GM12878 (cell line): ENCODE results near the gene DAB2. TPM values are rescaled to one million over a fixed set of nuclear protein-coding genes. Genes with fewer than 3 reads are reported as not detected.

Experiments used
- ATAC-seq: fragments of 200-7000 bp; cut with Tn5 transposase; 3 replicates; pipeline ENCODE4 v1.9.1; 2020; ENCODE audit warnings: mild to moderate bottlenecking, moderate library complexity
- BruUV-seq: library from RNA; stranded (reverse); fragments of 400-500 nt; replicated peaks from 2 replicates; lab custom pipeline; 2021; lab: Mats Ljungman, UMichigan
- CTCF ChIA-PET: fragments of 300-600 bp; sonication (Branson Sonifier 250); formaldehyde crosslinking; extraction: SDS; loops from one replicate; lab custom pipeline; 2021; ENCODE audit warnings: inconsistent platforms; lab: Yijun Ruan, JAX
- POLR2A ChIA-PET: fragments of 350-600 bp; formaldehyde crosslinking; extraction: SDS; loops from one replicate; lab custom pipeline; 2021; ENCODE audit warnings: inconsistent platforms; lab: Charles Lee
- RAD21 ChIA-PET: fragments of 300-600 bp; sonication (Branson Sonifier 250); formaldehyde crosslinking; loops from one replicate; lab custom pipeline; 2023; ENCODE audit warnings: antibody characterized with exemption; ENCODE audit not compliant: unreplicated experiment; lab: Charles Lee
- SMC1A ChIA-PET: fragments of 300-600 bp; sonication (Branson Sonifier 250); formaldehyde crosslinking; loops from one replicate; lab custom pipeline; 2023; ENCODE audit not compliant: unreplicated experiment, uncharacterized antibody; lab: Charles Lee
- DNase-seq: peaks from one replicate; pipeline ENCODE4 v3.0.0-alpha.2; 2011; ENCODE audit warnings: low read depth, low spot score
- FAIRE-seq: peaks from 3 replicates; lab custom pipeline; 2011; peaks lifted over from hg19 to GRCh38; lab: Jason Lieb, UNC
- H2AFZ ChIP-seq: 2 replicates; pipeline ENCODE4 v1.6.0; 2011; ENCODE audit warnings: low read depth, low read length, control low read depth; ENCODE audit not compliant: control insufficient read depth
- H3K27ac ChIP-seq: 2 replicates; pipeline ENCODE4 v1.5.1; 2011; ENCODE audit warnings: control low read depth; ENCODE audit not compliant: control insufficient read depth, insufficient read depth
- H3K27me3 ChIP-seq, 2 experiments: replicated peaks in 1 of 2; 2 replicates each; pipeline versions ENCODE4 v1.6.0 to v1.6.1; 2011; ENCODE audit warnings: low read length in 1 of 2; ENCODE audit not compliant: control insufficient read depth in 2 of 2, insufficient read depth in 2 of 2
- H3K36me3 ChIP-seq, 2 experiments: 2 replicates each; pipeline ENCODE4 v1.5.1; 2011; ENCODE audit warnings: low read length in 1 of 2; ENCODE audit not compliant: control insufficient read depth in 2 of 2, insufficient read depth in 2 of 2
- H3K4me1 ChIP-seq: 2 replicates; pipeline ENCODE4 v1.6.1; 2011; ENCODE audit warnings: mild to moderate bottlenecking, low read length, moderate library complexity, mixed read lengths; ENCODE audit not compliant: control insufficient read depth, insufficient read depth
- H3K4me2 ChIP-seq: 2 replicates; pipeline ENCODE4 v1.6.0; 2011; ENCODE audit warnings: control low read depth; ENCODE audit not compliant: control insufficient read depth, insufficient read depth
- H3K4me3 ChIP-seq: fragments of 200-600 bp; sonication (generic); 2 replicates; pipeline ENCODE4 v1.5.1; 2016
- H3K79me2 ChIP-seq: 2 replicates; pipeline ENCODE4 v1.6.0; 2011; ENCODE audit warnings: low read length; ENCODE audit not compliant: control insufficient read depth, insufficient read depth
- H3K9ac ChIP-seq: 2 replicates; pipeline ENCODE4 v1.8.0; 2011; ENCODE audit warnings: low read length, control low read depth, mixed read lengths; ENCODE audit not compliant: control insufficient read depth, insufficient read depth
- H3K9me3 ChIP-seq: replicated peaks from 3 replicates; pipeline ENCODE4 v1.5.1; 2011; ENCODE audit warnings: mild to moderate bottlenecking, low read length; ENCODE audit not compliant: control insufficient read depth, insufficient read depth
- H4K20me1 ChIP-seq: 2 replicates; pipeline ENCODE4 v1.6.0; 2011; ENCODE audit not compliant: control insufficient read depth, insufficient read depth
- CBX3 ChIP-seq: fragments of 200-600 bp; sonication (generic); IDR thresholded peaks from 2 replicates; pipeline ENCODE4 v1.6.1; 2016; ENCODE audit warnings: low read depth, borderline replicate concordance
- IRF5 ChIP-seq: fragments of 450-650 bp; IDR thresholded peaks from 2 replicates; pipeline ENCODE4 v1.6.1; 2017; ENCODE audit warnings: borderline replicate concordance
- NFXL1 ChIP-seq: fragments of 450-650 bp; IDR thresholded peaks from 2 replicates; pipeline ENCODE4 v1.6.1; 2017; ENCODE audit warnings: antibody characterized with exemption, mild to moderate bottlenecking, borderline replicate concordance
- NR2C2 ChIP-seq: IDR thresholded peaks from 2 replicates; pipeline ENCODE4 v1.6.1; 2011; ENCODE audit warnings: borderline replicate concordance, low read depth; ENCODE audit not compliant: control insufficient read depth, insufficient read length
- PKNOX1 ChIP-seq: fragments of 450-650 bp; IDR thresholded peaks from 2 replicates; pipeline ENCODE4 v1.6.1; 2016; ENCODE audit warnings: mild to moderate bottlenecking
- SIN3A ChIP-seq: IDR thresholded peaks from 2 replicates; pipeline ENCODE4 v1.6.1; 2012; ENCODE audit warnings: low read depth, low read length, improper control_type of control experiment
- SMAD5 ChIP-seq: IDR thresholded peaks from 2 replicates; pipeline ENCODE4 v1.6.1; 2016; ENCODE audit warnings: antibody characterized with exemption, low read depth
- SMC3 ChIP-seq: IDR thresholded peaks from 2 replicates; pipeline ENCODE4 v1.6.1; 2011; ENCODE audit warnings: low read length, improper control_type of control experiment, borderline replicate concordance
- SUZ12 ChIP-seq: fragments of 200-600 bp; sonication (generic); IDR thresholded peaks from one replicate; pipeline ENCODE4 v1.6.1; 2018; ENCODE audit warnings: antibody characterized with exemption, mild to moderate bottlenecking; ENCODE audit not compliant: unreplicated experiment
- ZNF622 ChIP-seq: fragments of 450-650 bp; IDR thresholded peaks from 2 replicates; pipeline ENCODE4 v1.6.1; 2017; ENCODE audit warnings: mild to moderate bottlenecking, inconsistent platforms
- whole genome bisulfite sequencing: methylation state at CpG from one replicate; pipeline ENCODE4 v1.1.6; 2016; ENCODE audit warnings: low lambda C conversion rate; ENCODE audit not compliant: insufficient replicate concordance, insufficient coverage; ENCODE audit errors: missing lambda C conversion rate; 5-methylcytosine and 5-hydroxymethylcytosine counted together
- in situ Hi-C: fragments of 300-500 bp; cut with MboI; formaldehyde crosslinking; loops from 9 replicates; pipeline ENCODE4 v1.14.3; 2018; ENCODE audit warnings: mixed read lengths
- intact Hi-C: fragments of 100-400 bp; cut with micrococcal nuclease; formaldehyde crosslinking; loops from one replicate; pipeline ENCODE4 v1.14.2; 2022; ENCODE audit not compliant: unreplicated experiment
- polyA plus RNA-seq, 11 experiments: library from polyadenylated mRNA; depleted of rRNA in 4 of 11; unstranded in 6 of 11; stranded (reverse) in 5 of 11; fragments of >200 nt; fragmentation: Nextera tagmentation in 4 of 11; fragmentation: Illumina TruSeq in 1 of 11; extraction: Ambion mirVana in 4 of 11; extraction: Trizol in 1 of 11; gene quantifications; 1 replicate in 1 of 11; 2 replicates in 10 of 11; pipeline versions ENCODE4 v1.2.1 to v1.2.3, GENCODE V29; 2011 to 2016; ENCODE audit warnings: inconsistent platforms in 2 of 11, missing spikeins in 2 of 11, low read depth in 1 of 11
- total RNA-seq, 4 experiments: library from RNA; depleted of rRNA in 3 of 4; stranded (reverse); fragments of >200 nt in 3 of 4; fragmentation: Illumina TruSeq in 1 of 4; extraction: Trizol in 1 of 4; gene quantifications; 2 replicates each; pipeline versions ENCODE4 v1.2.1 to v1.2.3, GENCODE V29; 2013 to 2021
- TF ChIP-seq, protein P1 (sequence below): fragments of 450-650 bp; IDR thresholded peaks from 2 replicates; pipeline ENCODE4 v1.6.1; 2016; ENCODE audit warnings: mild to moderate bottlenecking, moderate library complexity, borderline replicate concordance
- TF ChIP-seq, protein P2 (sequence below): fragments of 450-650 bp; IDR thresholded peaks from 2 replicates; pipeline ENCODE4 v1.6.1; 2014; ENCODE audit warnings: mild to moderate bottlenecking
- TF ChIP-seq, protein P3 (sequence below): fragments of 450-650 bp; IDR thresholded peaks from 2 replicates; pipeline ENCODE4 v1.6.1; 2017; ENCODE audit warnings: antibody characterized with exemption, mild to moderate bottlenecking, moderate library complexity

Gene DAB2
- total and polyA plus RNA-seq, 10 of the 15 experiments (the other 5 are each of a cell fraction or from before 2014, with no cell fraction given), result 0.05 to 0.23 (median 0.11) TPM; not detected in 7

GRCh38 chr5:39390945-39391344, 33.8 kb downstream of the DAB2 start:
- Histone ChIP-seq H3K4me3 (no peak overlapping the region), H3K9ac (no peak overlapping the region), H2AFZ (no peak overlapping the region), H3K9me3 (no peaks in the 10 kb centered on the region), H4K20me1 (no peaks in the 10 kb centered on the region), H3K27ac (no peak overlapping the region), H3K27me3 (no peaks in the 10 kb centered on the region), H3K4me2 (no peak overlapping the region), H3K4me1 (no peaks in the 10 kb centered on the region), H3K79me2 (no peaks in the 10 kb centered on the region)
- BruUV-seq, result no TSS peak
- 69% methylated on average over 3 of the region's 3 CpGs for WGBS
- ATAC-seq (no peak), DNase-seq (no peak), FAIRE-seq (no peak)
- ChIA-PET SMC1A (no interaction called here), POLR2A (no interaction called here), CTCF (no interaction called here), RAD21 (no interaction called here)
- in situ Hi-C loops (no loop called here), intact Hi-C loops (no loop called here)
- TF ChIP-seq, protein P1, sequence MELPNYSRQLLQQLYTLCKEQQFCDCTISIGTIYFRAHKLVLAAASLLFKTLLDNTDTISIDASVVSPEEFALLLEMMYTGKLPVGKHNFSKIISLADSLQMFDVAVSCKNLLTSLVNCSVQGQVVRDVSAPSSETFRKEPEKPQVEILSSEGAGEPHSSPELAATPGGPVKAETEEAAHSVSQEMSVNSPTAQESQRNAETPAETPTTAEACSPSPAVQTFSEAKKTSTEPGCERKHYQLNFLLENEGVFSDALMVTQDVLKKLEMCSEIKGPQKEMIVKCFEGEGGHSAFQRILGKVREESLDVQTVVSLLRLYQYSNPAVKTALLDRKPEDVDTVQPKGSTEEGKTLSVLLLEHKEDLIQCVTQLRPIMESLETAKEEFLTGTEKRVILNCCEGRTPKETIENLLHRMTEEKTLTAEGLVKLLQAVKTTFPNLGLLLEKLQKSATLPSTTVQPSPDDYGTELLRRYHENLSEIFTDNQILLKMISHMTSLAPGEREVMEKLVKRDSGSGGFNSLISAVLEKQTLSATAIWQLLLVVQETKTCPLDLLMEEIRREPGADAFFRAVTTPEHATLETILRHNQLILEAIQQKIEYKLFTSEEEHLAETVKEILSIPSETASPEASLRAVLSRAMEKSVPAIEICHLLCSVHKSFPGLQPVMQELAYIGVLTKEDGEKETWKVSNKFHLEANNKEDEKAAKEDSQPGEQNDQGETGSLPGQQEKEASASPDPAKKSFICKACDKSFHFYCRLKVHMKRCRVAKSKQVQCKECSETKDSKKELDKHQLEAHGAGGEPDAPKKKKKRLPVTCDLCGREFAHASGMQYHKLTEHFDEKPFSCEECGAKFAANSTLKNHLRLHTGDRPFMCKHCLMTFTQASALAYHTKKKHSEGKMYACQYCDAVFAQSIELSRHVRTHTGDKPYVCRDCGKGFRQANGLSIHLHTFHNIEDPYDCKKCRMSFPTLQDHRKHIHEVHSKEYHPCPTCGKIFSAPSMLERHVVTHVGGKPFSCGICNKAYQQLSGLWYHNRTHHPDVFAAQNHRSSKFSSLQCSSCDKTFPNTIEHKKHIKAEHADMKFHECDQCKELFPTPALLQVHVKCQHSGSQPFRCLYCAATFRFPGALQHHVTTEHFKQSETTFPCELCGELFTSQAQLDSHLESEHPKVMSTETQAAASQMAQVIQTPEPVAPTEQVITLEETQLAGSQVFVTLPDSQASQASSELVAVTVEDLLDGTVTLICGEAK, result no peak
- TF ChIP-seq SMC3, result no peak
- no peak for TF ChIP-seq SIN3A
- no peak for TF ChIP-seq NFXL1
- TF ChIP-seq, protein P2, sequence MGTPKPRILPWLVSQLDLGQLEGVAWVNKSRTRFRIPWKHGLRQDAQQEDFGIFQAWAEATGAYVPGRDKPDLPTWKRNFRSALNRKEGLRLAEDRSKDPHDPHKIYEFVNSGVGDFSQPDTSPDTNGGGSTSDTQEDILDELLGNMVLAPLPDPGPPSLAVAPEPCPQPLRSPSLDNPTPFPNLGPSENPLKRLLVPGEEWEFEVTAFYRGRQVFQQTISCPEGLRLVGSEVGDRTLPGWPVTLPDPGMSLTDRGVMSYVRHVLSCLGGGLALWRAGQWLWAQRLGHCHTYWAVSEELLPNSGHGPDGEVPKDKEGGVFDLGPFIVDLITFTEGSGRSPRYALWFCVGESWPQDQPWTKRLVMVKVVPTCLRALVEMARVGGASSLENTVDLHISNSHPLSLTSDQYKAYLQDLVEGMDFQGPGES, result no peak
- no peak for TF ChIP-seq SMAD5
- no peak for TF ChIP-seq SUZ12
- no peak for TF ChIP-seq CBX3
- TF ChIP-seq PKNOX1, result no peak
- no peak for TF ChIP-seq IRF5
- no peak for TF ChIP-seq ZNF622
- TF ChIP-seq, protein P3, sequence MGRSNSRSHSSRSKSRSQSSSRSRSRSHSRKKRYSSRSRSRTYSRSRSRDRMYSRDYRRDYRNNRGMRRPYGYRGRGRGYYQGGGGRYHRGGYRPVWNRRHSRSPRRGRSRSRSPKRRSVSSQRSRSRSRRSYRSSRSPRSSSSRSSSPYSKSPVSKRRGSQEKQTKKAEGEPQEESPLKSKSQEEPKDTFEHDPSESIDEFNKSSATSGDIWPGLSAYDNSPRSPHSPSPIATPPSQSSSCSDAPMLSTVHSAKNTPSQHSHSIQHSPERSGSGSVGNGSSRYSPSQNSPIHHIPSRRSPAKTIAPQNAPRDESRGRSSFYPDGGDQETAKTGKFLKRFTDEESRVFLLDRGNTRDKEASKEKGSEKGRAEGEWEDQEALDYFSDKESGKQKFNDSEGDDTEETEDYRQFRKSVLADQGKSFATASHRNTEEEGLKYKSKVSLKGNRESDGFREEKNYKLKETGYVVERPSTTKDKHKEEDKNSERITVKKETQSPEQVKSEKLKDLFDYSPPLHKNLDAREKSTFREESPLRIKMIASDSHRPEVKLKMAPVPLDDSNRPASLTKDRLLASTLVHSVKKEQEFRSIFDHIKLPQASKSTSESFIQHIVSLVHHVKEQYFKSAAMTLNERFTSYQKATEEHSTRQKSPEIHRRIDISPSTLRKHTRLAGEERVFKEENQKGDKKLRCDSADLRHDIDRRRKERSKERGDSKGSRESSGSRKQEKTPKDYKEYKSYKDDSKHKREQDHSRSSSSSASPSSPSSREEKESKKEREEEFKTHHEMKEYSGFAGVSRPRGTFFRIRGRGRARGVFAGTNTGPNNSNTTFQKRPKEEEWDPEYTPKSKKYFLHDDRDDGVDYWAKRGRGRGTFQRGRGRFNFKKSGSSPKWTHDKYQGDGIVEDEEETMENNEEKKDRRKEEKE, result no peak
- TF ChIP-seq NR2C2, result no peak
- TF ChIP-seq, all 136 proteins: peak for 0
- no peaks in the 10 kb centered on the region for H3K36me3 ChIP-seq
